ENCODE data around the gene ZKSCAN1.
"Not testable (repeated sequence)": the region's sequence is repeated elsewhere in the genome, so short reads cannot be mapped to it uniquely, and the experiment has no call there.

DNA sequence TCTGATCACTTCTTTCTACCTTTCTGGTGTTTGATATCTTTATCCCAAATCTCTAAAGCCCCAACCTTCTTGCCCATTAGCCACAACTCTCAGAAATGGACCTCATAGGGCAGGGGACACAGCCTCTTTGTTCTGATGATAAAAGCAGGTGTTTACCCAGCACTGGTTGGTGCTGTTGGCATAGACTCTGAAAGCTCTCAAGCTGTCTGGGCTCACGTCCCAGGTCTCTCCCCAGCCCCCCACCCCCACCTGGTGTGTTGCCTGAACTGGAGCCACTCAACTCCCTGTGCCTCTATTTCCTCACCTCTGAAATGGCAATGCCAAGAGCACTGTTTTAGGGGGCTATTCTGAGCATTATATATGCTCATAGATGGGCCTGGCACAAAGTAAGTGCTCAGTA is 45.6 kb upstream of the ZKSCAN1 start:
- TF ChIP-seq, protein P1, sequence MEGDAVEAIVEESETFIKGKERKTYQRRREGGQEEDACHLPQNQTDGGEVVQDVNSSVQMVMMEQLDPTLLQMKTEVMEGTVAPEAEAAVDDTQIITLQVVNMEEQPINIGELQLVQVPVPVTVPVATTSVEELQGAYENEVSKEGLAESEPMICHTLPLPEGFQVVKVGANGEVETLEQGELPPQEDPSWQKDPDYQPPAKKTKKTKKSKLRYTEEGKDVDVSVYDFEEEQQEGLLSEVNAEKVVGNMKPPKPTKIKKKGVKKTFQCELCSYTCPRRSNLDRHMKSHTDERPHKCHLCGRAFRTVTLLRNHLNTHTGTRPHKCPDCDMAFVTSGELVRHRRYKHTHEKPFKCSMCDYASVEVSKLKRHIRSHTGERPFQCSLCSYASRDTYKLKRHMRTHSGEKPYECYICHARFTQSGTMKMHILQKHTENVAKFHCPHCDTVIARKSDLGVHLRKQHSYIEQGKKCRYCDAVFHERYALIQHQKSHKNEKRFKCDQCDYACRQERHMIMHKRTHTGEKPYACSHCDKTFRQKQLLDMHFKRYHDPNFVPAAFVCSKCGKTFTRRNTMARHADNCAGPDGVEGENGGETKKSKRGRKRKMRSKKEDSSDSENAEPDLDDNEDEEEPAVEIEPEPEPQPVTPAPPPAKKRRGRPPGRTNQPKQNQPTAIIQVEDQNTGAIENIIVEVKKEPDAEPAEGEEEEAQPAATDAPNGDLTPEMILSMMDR (IDR thresholded peaks at IDR 0.05), result not testable (repeated sequence)
- TF ChIP-seq EP300 (IDR thresholded peaks at IDR 0.05), result not testable (repeated sequence)
